22Rv1 (cell line): ENCODE measurements around the gene SLC32A1.

Source experiments
- H3K27ac ChIP-seq: fragments of 450-650 bp; 2 replicates; pipeline ENCODE4 v1.5.1; 2017
- ZFX ChIP-seq: fragments of 450-650 bp; IDR thresholded peaks from 2 replicates; pipeline ENCODE4 v1.6.1; 2017; ENCODE audit warnings: antibody characterized with exemption, borderline replicate concordance
- TF ChIP-seq, protein P1 (sequence below): fragments of 450-650 bp; IDR thresholded peaks from 2 replicates; pipeline ENCODE4 v1.5.1; 2017; ENCODE audit warnings: mild to moderate bottlenecking

SLC32A1 gene

DNA sequence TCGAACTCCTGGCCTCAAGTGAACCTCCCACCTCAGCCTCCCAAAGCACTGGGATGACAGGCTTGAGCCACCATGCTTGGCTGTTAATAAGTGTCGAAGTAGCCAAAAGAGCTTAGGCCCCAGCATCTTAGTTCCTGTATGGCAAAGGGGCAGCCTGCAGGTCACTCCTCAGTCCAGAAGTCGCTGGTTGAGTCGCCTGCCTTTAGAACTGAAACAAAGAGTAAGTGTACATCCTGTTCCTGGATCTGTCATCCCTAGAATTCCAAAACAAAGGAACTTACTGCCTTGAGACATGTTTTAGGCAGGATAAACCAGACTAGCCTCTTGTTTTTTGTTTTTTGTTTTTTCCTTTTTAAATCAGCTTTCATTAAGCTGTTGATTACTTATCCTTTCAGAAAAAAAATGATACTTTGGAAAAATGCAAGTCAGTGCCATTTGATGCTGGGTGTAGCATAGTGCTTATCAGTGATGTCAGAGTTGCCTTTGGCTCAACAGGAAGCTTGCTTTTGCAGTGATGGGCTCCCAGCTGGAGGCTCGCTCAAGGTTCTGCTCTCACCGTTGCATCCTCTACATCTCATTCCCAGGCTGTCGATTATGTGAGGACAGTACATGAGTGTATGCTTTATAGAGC is 33.0 kb downstream of the SLC32A1 start:
- TF ChIP-seq, protein P1, sequence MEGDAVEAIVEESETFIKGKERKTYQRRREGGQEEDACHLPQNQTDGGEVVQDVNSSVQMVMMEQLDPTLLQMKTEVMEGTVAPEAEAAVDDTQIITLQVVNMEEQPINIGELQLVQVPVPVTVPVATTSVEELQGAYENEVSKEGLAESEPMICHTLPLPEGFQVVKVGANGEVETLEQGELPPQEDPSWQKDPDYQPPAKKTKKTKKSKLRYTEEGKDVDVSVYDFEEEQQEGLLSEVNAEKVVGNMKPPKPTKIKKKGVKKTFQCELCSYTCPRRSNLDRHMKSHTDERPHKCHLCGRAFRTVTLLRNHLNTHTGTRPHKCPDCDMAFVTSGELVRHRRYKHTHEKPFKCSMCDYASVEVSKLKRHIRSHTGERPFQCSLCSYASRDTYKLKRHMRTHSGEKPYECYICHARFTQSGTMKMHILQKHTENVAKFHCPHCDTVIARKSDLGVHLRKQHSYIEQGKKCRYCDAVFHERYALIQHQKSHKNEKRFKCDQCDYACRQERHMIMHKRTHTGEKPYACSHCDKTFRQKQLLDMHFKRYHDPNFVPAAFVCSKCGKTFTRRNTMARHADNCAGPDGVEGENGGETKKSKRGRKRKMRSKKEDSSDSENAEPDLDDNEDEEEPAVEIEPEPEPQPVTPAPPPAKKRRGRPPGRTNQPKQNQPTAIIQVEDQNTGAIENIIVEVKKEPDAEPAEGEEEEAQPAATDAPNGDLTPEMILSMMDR: no peak
- TF ChIP-seq ZFX: no peak
- no peak overlapping the region for H3K27ac ChIP-seq

GRCh38 chr20:38759106-38759505 is 34.8 kb downstream of the SLC32A1 start:
- TF ChIP-seq, protein P1: no peak
- TF ChIP-seq ZFX: no peak
- no peak overlapping the region for H3K27ac ChIP-seq

DNA sequence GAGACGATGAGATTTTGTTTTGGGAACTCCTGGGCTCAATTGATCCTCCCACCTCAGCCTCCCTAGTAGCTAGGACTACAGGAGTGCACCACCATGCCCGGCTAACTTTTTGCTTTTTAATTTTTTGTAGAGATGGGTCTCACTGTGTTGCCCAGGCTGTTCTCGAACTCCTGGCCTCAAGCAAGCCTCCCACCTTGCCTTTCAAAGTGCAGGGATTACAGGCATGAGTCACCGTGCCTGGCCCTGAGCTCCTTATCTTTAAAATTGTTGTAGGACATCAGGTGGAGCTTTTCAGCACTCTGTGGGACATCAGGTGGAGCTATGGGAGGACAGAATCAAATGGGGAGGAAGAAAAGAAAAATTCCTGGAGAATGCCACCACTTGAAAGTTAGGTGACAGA is 36.7 kb downstream of the SLC32A1 start:
- TF ChIP-seq, protein P1: no peak
- TF ChIP-seq ZFX: no peak
- no peak overlapping the region for H3K27ac ChIP-seq

GRCh38 chr20:38762174-38762573 is 37.9 kb downstream of the SLC32A1 start:
- TF ChIP-seq, protein P1: no peak
- no peak for TF ChIP-seq ZFX
- no peak overlapping the region for H3K27ac ChIP-seq

- H3K27ac ChIP-seq: no peak overlapping the region
- TF ChIP-seq ZFX: no peak
- TF ChIP-seq, protein P1: no peak
Measured at GRCh38 chr20:38763616-38764015, 39.3 kb downstream of the SLC32A1 start.

GRCh38 chr20:38764567-38765318 is 40.5 kb downstream of the SLC32A1 start:
- TF ChIP-seq, protein P1: no peak
- TF ChIP-seq ZFX: no peak
- no peak overlapping the region for H3K27ac ChIP-seq

DNA sequence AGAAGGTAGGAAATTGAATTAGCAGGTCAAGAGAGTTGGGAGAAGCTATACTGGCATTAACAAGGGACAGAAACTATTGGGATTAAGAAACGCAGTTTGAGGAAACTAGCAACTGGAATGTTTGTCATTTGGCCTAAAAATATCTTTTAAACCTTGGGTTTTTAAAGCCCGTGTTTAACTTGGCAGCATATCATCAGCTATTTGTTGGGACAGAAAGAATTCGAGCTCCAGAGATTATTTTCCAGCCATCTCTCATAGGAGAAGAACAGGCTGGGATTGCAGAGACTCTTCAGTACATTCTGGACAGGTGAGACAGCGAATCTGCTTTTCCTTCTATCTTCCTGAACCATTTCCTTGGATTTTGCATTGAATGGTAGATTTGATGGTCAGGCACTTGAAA is 41.8 kb downstream of the SLC32A1 start:
- no peak overlapping the region for H3K27ac ChIP-seq
- TF ChIP-seq, protein P1: no peak
- no peak for TF ChIP-seq ZFX
